ENCODE results near the gene GRIP1.

GRCh38 chr12:66329941-66330340 is 348.9 kb downstream of the GRIP1 start:
- TF ChIP-seq CTCF (IDR thresholded peaks at IDR 0.05; ENCODE audit: low read length) (no peak), EZH2 (optimal IDR thresholded peaks at IDR 0.05; ENCODE audit: low read depth, low read length) (no peak), EZH2phosphoT487 (IDR thresholded peaks at IDR 0.05; ENCODE audit: low read length) (no peak)
